Activated T-cell treated with anti-CD3 and anti-CD28 coated beads, Interleukin-2, amount 50 U/mL, for 1 hour (primary cell): Measurements from ENCODE around the gene SULT1A1.
A peak's percentile ranks its signal among the peaks of the same experiment; 100 is the strongest.
"Not testable (repeated sequence)": the region's sequence is repeated elsewhere in the genome, so short reads cannot be mapped to it uniquely, and the experiment has no call there.

Experiments
- DNase-seq: peaks from one replicate; pipeline ENCODE4 v3.0.0-alpha.2; 2020

SULT1A1 gene

DNA sequence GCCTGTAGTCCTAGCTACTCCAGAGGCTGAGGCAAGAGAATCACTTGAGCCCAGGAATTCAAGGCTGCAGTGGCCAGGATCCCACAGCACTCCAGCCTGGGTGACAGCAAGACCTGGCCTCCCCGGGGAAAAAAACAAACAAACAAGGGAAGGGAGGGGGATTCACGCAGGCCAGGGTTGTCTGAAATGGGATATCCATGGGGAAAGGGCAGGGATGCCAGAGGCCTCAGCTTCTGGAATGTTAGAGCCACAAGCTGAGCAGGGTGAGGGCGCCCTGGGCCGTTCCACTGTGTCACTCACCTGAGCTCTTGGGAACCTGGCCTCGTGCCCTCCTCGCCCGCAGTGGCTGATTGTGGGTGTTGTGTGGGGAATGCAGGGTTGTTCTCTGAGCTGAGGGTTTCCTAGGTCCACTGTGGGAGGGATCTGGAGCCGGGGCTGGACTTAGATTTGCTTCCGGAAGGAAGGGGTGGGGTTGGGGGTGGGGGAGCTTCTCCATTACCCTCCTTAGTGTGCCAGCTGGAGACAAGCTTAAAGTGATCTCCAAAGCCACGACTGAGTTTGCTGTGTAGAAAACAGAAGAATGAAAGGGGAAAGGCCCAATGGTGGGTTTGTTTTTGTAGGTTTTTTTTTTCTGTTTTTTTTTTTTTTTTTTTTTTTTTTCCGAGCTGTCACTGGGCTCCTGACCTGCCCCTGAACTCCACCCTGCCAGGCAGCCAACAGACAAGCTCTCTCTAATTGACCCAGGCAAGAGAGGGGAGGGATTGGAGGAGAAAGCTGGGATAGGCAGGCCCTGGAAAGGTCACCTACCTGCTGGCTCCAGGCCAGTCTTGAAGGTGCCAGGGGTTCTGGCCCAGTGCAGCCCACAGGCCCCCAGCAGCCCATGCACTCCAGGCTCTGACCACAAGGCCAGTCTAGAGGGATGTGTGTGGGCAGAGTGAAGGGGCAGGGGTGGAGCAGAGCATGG is at the start of gene SULT1A1:
TSS of gene SULT1A1 (minus strand) at position 414 of the 964 bp plus-strand sequence. CDS start 1,189 bp downstream, outside the sequence.
- no peak for DNase-seq

GRCh38 chr16:28639959-28640358 is 30.1 kb upstream of the SULT1A1 start:
- DNase-seq, result not testable (repeated sequence)

- not testable (repeated sequence) for DNase-seq
Measured at GRCh38 chr16:28638359-28638758, 28.5 kb upstream of the SULT1A1 start.

- DNase-seq, result not testable (repeated sequence)
Measured at GRCh38 chr16:28637765-28638164, 27.9 kb upstream of the SULT1A1 start, which contains the start of gene NPIPB8. NPIPB8 (plus strand) TSS chr16:28638065; CDS start chr16:28638361, 296 bp downstream.

GRCh38 chr16:28636093-28636823 is 26.4 kb upstream of the SULT1A1 start:
- not testable (repeated sequence) for DNase-seq

DNA sequence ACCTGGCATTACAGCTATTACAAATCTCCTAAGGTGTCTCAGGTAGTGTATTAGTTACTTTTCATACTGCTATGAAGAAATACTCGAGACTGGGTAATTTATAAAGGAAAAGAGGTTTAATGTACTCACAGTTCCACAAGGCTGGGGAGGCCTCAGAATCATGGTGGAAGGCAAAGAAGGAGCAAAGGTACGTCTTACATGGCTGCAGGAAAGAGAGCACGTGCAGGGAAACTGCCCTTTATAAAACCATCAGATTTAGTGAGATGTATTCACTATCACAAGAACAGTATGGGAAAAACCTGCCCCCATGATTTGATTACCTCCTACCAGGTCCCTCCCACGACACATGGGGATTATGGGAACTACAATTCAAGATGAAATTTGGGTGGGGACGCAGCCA is 21.1 kb upstream of the SULT1A1 start:
- not testable (repeated sequence) for DNase-seq

DNA sequence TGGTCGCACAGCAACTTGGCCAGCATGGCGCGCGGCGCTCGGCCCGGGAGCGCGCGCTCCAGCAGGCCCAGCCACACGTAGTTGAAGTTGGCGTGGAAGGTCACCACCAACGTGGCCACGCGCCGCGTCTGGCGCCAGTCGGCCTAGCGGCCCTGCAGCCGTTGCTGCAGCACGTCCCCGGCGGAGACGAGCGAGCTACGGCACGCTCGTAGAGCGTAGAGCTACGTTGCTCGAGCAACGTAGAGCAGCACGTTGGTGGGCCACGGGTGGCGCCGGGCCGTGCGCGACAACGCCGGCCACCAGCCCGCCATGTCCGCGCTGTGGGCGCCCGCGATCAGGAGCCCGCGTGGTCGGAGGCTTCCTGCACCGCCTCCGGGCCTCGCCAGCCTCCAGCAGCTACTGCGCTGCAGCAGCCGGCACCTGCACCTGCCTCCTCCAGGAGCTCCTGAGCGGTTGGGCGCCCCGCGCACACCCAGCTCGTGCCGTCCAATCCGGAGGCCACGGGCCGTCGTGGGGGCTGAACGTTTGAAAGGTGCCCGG is 13.4 kb upstream of the SULT1A1 start:
- DNase-seq, result peak; percentile 73

DNA sequence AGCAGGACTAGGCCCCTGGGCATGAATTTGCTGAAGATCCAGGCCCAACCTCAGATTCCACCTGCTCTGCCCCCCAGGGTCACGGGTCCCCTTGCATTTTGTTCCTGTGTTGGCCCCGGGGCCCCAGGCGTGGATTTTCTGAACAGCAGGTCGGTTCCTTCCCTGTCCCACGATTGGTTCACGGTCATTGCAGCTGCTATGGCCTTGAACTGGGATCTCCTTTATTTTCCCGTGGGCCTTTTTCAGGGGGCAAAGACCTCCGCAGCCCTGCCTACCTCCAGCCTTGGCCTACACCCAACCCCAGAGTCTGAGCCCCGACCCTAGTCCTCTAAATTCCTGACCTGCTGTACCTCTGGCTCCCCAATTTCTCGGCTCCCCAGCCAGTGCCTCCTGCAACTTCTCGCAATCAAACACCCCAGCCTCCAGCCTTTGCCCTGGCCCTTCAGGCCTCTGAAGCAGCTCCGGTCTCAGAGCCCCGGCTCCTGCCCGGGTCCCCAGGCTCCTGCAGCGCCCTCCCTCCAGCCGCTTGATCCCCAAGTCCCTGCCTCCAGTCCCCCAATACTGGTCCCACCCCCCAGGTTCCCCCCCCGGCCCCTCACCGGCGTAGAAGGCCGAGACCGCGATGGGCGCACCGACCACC is 12.8 kb upstream of the SULT1A1 start:
- DNase-seq, result not testable (repeated sequence)

DNA sequence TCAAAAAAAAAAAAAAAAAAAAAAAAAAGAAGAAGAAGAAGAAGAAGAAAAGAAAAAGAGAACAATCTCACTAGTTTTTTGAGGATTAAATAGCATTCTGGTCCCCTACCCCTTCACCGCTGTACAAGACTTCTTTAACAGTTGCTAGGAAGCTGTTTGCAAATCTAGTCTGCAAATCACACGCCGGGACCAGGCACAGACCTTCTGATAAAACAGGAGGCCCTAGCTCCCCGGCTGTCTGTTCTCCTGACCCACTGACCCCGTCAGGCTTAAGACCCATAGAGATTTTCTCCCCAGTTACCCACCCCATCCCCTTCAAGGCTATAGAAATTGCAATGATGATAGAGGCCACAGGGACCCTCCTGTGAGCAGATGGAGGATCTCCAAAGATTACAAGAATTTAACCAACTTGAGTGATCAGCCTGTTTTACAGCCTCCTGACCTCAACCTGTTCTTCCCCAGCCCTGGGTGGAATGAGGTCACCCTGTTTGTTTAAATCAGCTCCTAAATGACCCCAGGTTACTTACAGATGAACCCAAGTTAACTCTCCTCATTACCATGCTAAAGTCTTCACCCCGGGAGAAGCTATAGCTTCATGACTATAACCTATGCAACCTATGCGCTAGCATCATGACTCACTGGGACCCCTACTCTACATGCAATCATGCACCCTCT is 11.8 kb upstream of the SULT1A1 start:
- DNase-seq, result no peak

DNA sequence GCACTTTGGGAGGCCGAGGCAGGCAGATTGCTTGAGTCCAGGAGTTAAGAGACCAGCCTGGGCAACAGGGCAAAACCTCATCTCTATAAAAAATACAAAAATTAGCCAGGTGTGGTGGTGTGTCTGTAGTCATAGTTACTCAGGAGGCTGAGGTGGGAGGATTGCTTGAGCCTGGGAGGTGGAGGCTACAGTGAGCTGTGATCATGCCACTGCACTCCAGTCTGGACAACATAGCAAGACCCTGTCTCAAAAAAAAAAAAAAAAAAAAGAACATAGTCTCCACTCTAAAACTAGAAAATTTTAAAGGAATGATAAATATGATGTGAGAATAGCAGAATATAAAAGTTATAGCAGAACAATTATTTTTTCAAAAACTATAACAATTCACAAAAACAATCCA is 10.5 kb upstream of the SULT1A1 start:
- DNase-seq, result not testable (repeated sequence)

DNA sequence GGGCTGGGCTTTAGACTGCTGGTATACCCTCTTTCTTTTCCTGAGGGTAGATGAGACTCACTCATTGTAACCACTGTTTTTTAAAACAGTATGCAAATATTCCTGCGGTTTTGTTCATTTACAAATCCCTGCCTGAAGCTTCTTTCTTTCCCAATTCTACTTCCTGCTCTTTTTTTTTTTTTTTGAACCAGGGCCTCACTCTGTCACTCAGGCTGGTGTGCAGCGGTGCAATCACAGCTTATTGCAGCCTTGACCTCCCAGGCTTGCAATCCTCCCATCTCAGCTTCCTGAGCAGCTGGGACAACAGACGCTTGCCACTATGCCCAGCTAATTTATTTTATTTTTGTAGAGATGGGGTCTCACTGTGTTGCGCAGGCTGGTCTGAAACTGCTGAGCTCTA is 8.0 kb upstream of the SULT1A1 start:
- DNase-seq, result no peak

GRCh38 chr16:28616636-28617035 is 6.8 kb upstream of the SULT1A1 start:
- no peak for DNase-seq

DNA sequence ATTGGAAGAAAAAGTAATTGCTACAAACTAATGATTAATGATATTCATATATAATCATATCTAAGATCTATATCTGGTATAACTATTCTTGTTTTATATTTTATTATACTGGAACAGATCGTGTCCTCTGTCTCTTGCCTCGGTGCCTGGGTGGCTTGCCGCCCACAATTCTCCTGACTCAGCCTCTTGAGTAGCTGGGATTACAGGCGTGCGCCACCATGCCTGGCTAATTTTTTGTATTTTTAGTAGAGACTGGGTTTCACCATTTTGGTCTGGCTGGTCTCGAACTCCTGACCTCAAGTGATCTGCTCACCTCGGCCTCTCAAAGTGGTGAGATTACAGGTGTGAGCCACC is 6.4 kb upstream of the SULT1A1 start:
- not testable (repeated sequence) for DNase-seq

DNA sequence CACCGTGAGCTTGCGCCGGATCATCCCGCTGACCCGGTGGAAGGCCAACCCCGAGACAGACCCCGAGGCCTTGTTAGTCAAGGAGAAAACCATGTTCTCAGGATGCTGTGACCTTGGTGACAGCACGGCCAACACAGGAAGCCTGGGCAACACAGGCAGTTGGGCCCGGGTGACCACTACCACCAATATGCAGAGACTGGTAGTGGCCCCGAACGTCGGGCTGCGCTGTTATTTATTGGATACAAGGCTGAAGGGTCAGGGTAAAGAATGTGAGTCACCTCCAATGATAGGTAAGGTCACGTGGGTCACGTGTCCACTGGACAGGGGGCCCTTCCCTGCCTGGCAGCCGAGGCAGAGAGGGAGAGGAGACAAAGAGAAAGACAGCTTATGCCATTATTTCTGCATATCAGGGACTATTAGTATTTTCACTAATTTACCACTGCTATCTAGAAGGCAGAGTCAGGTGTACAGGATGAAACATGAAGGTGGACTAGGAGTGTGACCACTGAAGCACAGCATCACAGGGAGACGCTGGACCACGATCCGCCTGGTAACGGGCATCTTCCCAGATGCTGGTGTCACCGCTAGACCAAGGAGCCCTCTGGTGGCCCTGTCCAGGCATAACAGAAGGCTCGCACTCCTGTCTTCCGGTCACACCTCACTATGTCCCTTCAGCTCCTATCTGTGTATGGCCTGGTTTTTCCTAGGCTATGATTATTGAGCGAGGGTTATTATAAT is 5.8 kb upstream of the SULT1A1 start:
- DNase-seq, result not testable (repeated sequence)

DNA sequence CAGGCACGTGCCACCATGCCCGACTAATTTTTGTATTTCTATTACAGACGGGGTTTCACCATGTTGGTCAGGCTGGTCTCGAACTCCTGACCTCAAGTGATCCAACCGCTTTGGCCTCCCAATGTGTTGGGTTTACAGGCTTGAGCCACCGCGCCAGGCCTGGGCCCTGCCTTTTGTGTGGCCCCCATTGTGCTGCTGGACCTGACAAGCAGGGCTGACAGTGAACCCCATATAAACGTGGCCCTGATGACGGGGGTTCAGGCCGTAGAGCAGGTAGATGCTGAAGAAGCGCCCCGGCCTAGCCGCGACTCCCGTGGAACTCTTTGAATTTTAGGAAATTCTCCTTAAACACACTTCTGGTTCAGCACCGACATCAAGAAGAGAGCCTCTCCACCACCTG is 4.7 kb upstream of the SULT1A1 start:
- DNase-seq, result not testable (repeated sequence)

GRCh38 chr16:28613912-28614311 is 4.1 kb upstream of the SULT1A1 start:
- not testable (repeated sequence) for DNase-seq

DNA sequence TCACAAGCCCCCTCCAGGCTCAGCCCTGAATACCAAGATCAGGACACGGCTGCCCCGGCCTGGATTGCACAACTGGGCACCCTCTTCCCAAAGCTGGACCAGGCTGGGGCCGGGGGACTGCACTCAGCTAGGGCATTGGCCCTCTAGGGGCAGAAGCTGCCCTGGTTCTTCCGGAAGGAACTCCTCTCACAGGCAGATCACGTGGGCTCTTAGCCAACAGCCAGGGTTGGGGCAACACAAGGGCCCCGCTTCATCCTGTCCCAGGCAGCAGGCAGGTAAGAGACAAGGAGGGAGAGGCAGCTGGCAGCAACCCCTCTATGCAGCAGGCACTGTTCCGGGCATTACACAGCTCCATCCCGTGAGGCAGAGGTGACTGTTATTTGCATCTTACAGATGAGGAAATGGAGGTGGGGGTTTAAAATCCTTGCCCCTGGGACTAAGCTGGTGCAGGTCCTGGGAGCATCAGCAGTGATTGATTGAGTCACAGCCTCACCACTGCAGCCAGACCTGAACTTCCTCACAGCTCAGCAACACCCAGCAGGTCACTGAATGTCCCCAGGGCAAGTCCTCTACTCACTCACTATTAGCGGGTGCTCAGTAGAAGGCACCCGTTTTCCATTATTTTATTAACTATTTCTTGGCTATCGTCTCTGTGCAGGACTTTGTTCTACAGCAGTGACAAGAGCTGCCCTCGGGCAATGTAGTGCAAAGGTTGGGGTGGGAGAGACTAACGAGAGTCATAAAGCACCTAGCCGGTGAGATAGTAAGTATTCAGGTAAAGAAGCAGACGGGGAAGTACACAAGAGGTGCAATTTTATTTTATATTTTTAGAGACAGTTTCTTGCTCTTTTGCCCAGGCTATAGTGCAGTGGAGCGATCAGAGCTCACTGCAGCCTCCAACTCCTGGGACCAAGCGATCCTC is 2.8 kb upstream of the SULT1A1 start:
- DNase-seq, result not testable (repeated sequence)

DNA sequence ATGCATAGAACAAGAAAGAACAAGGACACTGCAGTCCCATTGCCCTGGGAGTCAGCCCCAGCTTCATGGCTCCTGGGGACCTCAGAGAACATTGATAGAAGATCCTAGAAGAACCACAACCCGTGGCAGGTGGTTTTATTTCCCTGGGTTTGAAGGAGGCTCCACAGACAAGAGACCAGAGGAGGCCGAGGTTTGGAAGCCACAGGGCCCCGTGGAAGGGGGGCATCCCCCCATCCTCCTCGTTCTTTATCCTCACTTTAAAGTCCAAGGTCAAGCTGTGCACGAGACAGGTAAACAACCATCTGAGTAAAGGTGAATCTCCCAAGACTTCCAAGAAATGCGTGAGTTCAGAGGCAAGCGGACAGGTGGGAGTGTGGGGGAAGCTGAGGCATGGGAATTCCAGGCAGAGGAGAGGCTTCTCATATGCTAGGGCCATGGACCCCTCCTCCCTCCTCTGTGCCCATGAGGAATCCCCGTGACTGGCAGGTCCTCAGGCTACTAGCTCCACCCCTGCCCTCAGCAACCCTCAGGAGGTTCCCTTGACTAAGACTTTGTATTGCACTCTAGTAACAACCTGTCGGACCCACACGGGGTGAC is 849 bp upstream of the SULT1A1 start:
- no peak for DNase-seq

- DNase-seq, result not testable (repeated sequence)
Measured at GRCh38 chr16:28608867-28609596, 812 bp downstream of the SULT1A1 start.
